ENCODE measurements around the gene TMEM229A. TPM values are rescaled to one million over a fixed set of nuclear protein-coding genes. Genes with fewer than 3 reads are reported as not detected.

Gene TMEM229A
- total RNA-seq, 1 donor: not detected

DNA sequence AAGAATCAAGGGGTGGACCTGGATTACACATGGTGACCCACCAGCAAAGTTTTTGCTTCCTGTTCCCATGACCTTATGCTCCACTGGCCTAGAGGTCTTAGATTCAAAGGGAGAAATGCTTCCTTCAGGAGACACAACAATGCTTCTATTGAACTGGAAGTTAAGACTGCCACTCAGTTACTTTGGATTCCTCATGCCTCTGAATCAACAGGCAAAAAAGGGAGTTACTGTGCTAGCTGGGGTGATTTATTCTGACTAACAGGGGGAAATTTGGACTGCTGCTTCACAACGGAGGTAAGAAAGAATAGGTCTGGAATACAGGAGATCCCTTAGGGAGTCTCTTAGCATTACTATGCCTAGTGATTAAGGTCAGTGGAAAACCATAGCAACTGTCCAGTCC is 10.3 kb downstream of the TMEM229A start:
- no peaks in the 10 kb centered on the region for H3K27me3 ChIP-seq (ENCODE audit: insufficient read depth, low read length)
- H3K9me3 ChIP-seq (ENCODE audit: low read depth, low read length): no peaks in the 10 kb centered on the region
- DNase-seq (ENCODE audit: insufficient read length, low spot score, missing footprints): no peak
- no peak overlapping the region for H3K4me2 ChIP-seq (ENCODE audit: insufficient read depth, low read length)
- no peaks in the 10 kb centered on the region for H3K36me3 ChIP-seq (ENCODE audit: insufficient read depth, low read length)
- no peaks in the 10 kb centered on the region for H3K79me2 ChIP-seq (ENCODE audit: insufficient read depth, low read length)
- no peak overlapping the region for H3K27ac ChIP-seq (ENCODE audit: low read depth, low read length)
- H3K4me1 ChIP-seq (ENCODE audit: insufficient read depth, low read length): no peaks in the 10 kb centered on the region
- H2AFZ ChIP-seq (ENCODE audit: low read length): no peak overlapping the region
- H4K20me1 ChIP-seq (ENCODE audit: insufficient read depth, low read length): no peaks in the 10 kb centered on the region
- no peak overlapping the region for H3K4me3 ChIP-seq (ENCODE audit: insufficient read depth, low read length)
- TF ChIP-seq CTCF (IDR thresholded peaks at IDR 0.05; ENCODE audit: extremely low read depth, low read depth, low read length): no peak

DNA sequence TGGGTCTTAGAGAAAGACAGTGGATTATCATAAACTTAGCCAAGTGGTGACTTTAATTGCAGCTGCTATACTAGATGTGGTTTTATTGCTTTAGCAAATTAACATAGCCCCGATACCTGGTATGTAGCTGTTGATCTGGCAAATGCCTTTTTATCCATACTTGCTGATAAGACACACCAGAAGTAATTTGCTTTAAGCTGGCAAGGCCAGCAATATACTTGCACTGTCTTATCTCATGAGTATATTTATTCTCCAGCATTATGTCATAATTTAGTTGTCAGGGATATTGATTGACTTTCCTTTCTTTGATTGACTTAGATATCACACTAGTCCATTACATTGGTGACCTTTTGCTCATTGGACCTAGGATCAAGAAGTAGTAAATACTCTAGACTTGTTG is 12.8 kb downstream of the TMEM229A start:
- no peaks in the 10 kb centered on the region for H3K79me2 ChIP-seq (ENCODE audit: insufficient read depth, low read length)
- no peaks in the 10 kb centered on the region for H3K27me3 ChIP-seq (ENCODE audit: insufficient read depth, low read length)
- no peaks in the 10 kb centered on the region for H3K4me1 ChIP-seq (ENCODE audit: insufficient read depth, low read length)
- no peak overlapping the region for H3K4me3 ChIP-seq (ENCODE audit: insufficient read depth, low read length)
- H2AFZ ChIP-seq (ENCODE audit: low read length): no peak overlapping the region
- TF ChIP-seq CTCF (IDR thresholded peaks at IDR 0.05; ENCODE audit: extremely low read depth, low read depth, low read length): no peak
- H3K27ac ChIP-seq (ENCODE audit: low read depth, low read length): no peak overlapping the region
- no peaks in the 10 kb centered on the region for H4K20me1 ChIP-seq (ENCODE audit: insufficient read depth, low read length)
- no peaks in the 10 kb centered on the region for H3K36me3 ChIP-seq (ENCODE audit: insufficient read depth, low read length)
- H3K4me2 ChIP-seq (ENCODE audit: insufficient read depth, low read length): no peak overlapping the region
- no peaks in the 10 kb centered on the region for H3K9me3 ChIP-seq (ENCODE audit: low read depth, low read length)
- DNase-seq (ENCODE audit: insufficient read length, low spot score, missing footprints): no peak

DNA sequence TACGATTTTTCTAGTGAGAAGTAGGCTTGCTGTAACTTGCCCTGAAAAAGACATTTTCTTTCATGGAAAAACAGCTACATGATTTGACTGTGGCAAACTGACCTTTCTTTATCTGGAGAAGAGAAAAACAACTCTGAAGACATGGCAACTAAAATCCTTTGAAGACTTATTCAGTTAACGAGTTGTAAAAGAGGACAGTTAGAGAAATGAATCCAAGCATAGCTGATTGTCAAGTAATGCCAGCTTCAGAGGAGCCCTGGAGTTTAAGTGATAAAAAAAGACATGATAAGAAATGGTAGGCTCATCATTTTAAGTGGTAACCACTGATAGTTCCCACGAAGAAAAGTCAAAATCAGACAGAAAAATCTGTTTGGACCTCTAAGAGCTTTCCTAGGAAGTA is 19.6 kb downstream of the TMEM229A start:
- no peak overlapping the region for H2AFZ ChIP-seq (ENCODE audit: low read length)
- H3K4me1 ChIP-seq (ENCODE audit: insufficient read depth, low read length): no peaks in the 10 kb centered on the region
- no peak overlapping the region for H3K27ac ChIP-seq (ENCODE audit: low read depth, low read length)
- no peak overlapping the region for H3K4me2 ChIP-seq (ENCODE audit: insufficient read depth, low read length)
- no peaks in the 10 kb centered on the region for H3K9me3 ChIP-seq (ENCODE audit: low read depth, low read length)
- no peak for DNase-seq (ENCODE audit: insufficient read length, low spot score, missing footprints)
- no peak for TF ChIP-seq CTCF (IDR thresholded peaks at IDR 0.05; ENCODE audit: extremely low read depth, low read depth, low read length)
- no peaks in the 10 kb centered on the region for H3K27me3 ChIP-seq (ENCODE audit: insufficient read depth, low read length)
- no peaks in the 10 kb centered on the region for H4K20me1 ChIP-seq (ENCODE audit: insufficient read depth, low read length)
- H3K36me3 ChIP-seq (ENCODE audit: insufficient read depth, low read length): no peaks in the 10 kb centered on the region
- H3K4me3 ChIP-seq (ENCODE audit: insufficient read depth, low read length): no peak overlapping the region
- H3K79me2 ChIP-seq (ENCODE audit: insufficient read depth, low read length): no peaks in the 10 kb centered on the region

DNA sequence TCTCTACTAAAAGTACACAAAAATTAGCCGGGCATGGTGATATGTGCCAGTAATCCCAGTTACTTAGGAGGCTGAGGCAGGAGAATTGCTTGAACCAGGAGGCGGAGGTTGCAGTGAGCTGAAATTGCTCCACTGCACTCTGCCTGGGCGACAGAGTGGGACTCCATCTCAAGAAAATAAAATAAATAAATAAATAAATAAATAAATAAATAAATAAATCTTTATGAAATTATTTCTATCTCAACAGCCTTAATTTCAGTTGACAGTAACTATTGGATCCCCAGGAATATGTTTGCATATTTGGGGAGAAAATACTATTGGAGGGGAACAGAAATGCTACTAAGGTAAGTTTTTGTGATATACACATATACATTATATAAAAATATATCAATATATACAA is 20.0 kb downstream of the TMEM229A start:
- Histone ChIP-seq H3K79me2 (ENCODE audit: insufficient read depth, low read length) (no peaks in the 10 kb centered on the region), H3K4me2 (ENCODE audit: insufficient read depth, low read length) (no peak overlapping the region), H3K4me3 (ENCODE audit: insufficient read depth, low read length) (no peak overlapping the region), H3K9me3 (ENCODE audit: low read depth, low read length) (no peaks in the 10 kb centered on the region), H3K27me3 (ENCODE audit: insufficient read depth, low read length) (no peaks in the 10 kb centered on the region), H4K20me1 (ENCODE audit: insufficient read depth, low read length) (no peaks in the 10 kb centered on the region), H2AFZ (ENCODE audit: low read length) (no peak overlapping the region), H3K36me3 (ENCODE audit: insufficient read depth, low read length) (no peaks in the 10 kb centered on the region), H3K27ac (ENCODE audit: low read depth, low read length) (no peak overlapping the region), H3K4me1 (ENCODE audit: insufficient read depth, low read length) (no peaks in the 10 kb centered on the region)
- TF ChIP-seq CTCF (IDR thresholded peaks at IDR 0.05; ENCODE audit: extremely low read depth, low read depth, low read length): no peak
- DNase-seq (ENCODE audit: insufficient read length, low spot score, missing footprints): no peak
